Activated naive CD8-positive, alpha-beta T cell (primary cell): ENCODE data around the gene AHRR.

Experiments
- H3K27ac Mint-ChIP-seq: one replicate; pipeline ENCODE4 v1.8.0; 2021; ENCODE audit warnings: mixed read lengths
- H3K27me3 Mint-ChIP-seq: one replicate; pipeline ENCODE4 v1.8.0; 2021; ENCODE audit warnings: mixed read lengths
- H3K36me3 Mint-ChIP-seq: one replicate; pipeline ENCODE4 v1.8.0; 2021; ENCODE audit warnings: mixed read lengths
- H3K4me1 Mint-ChIP-seq: one replicate; pipeline ENCODE4 v1.8.0; 2021; ENCODE audit warnings: low read depth, mixed read lengths
- H3K4me3 Mint-ChIP-seq: one replicate; pipeline ENCODE4 v1.8.0; 2021; ENCODE audit warnings: mild to moderate bottlenecking, mixed read lengths
- H3K9me3 Mint-ChIP-seq: one replicate; pipeline ENCODE4 v1.8.0; 2021; ENCODE audit warnings: low read depth, mixed read lengths

AHRR gene

DNA sequence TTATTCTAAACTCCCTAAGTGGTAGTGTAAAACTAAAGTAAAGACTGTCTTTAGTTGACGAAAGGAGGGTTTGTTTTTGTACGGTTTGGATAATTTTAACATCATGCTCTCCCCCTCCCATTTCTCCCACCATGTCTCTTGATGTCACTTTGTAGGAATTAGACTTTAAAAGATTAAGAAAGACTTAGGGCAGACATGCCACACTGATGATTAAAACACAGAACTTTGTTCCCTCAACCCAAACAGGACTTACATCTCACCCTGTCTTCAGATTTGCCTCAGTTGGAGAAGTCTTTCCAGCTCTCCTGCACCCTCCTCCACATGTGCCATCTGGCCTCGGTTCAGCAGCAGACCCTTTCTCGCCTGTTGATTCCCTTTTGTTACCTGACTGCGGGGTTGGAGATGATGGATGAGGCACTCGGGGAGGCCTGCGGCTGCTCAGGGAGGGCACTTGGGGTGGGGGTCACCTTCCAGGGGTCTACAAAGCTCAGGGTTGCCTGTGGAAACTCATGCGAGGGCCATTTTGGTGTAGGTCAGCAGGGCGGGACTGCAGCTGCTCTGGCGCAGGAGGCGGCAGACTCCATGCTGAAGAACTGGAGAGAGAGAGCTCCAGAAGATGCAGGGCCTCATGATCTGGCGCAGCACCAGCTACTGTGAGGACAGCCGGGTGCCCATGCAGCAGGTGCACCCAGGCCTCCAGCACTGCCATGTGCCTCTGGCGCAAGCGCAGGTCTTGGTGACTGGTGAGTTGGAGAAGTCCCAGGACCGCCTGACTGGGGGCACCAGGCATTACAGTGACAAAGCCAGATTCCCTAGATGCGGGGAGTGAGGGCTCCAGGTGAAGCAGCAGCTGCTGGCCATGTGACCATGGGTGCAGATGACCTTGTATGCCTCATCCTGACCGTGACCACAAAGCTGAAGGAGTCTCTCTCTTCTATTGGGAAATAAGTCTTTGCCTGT is 96.9 kb downstream of the AHRR start:
- H3K27me3 Mint-ChIP-seq, result no peaks in the 10 kb centered on the region
- peak overlapping the region; percentile 16 for H3K27ac Mint-ChIP-seq
- no peak overlapping the region for H3K4me3 Mint-ChIP-seq
- peaks cover 2% of the 10 kb centered on the region for H3K36me3 Mint-ChIP-seq
- peaks cover 9% of the 10 kb centered on the region for H3K4me1 Mint-ChIP-seq
- no peaks in the 10 kb centered on the region for H3K9me3 Mint-ChIP-seq

- H3K36me3 Mint-ChIP-seq, result peaks cover 4% of the 10 kb centered on the region
- H3K4me1 Mint-ChIP-seq, result peaks cover 10% of the 10 kb centered on the region
- no peak overlapping the region for H3K27ac Mint-ChIP-seq
- no peaks in the 10 kb centered on the region for H3K27me3 Mint-ChIP-seq
- no peaks in the 10 kb centered on the region for H3K9me3 Mint-ChIP-seq
- H3K4me3 Mint-ChIP-seq, result no peak overlapping the region
Measured at GRCh38 chr5:419970-420369, 98.5 kb downstream of the AHRR start.

DNA sequence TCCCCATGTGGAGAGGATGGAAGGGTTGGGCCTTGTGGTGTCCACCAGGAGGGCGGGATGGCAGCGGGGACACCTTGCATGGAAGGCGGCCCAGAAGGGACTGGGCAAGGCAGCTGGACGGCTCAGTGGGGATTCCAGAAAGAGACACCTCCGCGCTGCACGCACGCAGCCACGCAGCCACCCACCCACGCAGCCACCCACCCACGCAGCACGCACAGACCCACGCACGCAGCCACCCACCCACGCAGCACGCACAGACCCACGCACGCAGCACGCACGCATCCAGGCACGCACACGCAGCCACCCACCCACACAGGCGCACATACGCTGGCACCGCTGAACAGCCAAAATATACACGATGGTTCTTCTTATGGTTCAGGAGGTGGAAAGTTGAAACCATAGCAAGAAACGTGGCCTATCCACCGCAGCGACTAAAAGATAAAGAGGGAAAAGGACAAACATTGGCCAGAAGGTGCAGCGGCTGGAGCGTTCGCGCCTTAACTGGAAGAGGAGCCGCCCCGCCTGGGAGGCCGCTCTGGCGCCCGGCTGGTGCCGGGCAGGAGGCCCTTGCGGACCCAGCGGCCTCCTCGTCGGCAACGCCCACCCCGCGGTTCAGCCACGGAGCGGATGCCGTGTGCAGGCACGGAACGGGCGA is 99.2 kb downstream of the AHRR start:
- no peak overlapping the region for H3K4me3 Mint-ChIP-seq
- peaks cover 4% of the 10 kb centered on the region for H3K36me3 Mint-ChIP-seq
- H3K27me3 Mint-ChIP-seq, result no peaks in the 10 kb centered on the region

DNA sequence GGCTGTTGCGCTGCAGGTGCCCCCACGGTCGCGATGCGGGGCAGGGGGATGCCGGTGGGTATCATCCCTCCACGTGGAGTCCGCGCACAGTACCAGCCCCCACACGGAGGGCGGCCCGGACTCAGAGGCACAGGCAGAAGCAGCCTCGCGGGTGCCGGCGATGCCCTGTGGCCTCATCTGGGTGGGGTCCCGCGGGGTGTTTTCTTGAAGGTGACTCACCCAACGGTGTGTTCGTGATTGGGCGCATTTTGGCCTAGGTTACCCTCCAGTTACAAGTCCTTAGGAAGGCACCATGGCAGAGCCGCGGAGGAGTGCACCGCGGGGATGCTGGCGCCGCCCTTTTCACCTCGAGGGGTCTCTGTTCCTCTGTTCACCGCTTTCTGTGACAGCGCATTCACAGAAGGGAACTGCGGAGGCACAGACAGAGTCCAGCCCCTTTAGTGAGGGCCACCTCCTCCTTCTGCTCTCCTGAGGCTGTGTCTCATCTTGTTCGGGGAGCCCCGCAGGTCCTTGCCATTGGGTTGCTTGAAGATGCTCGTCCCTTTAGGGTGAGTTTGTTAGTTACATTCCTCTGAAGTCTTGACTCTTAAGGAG is 99.9 kb downstream of the AHRR start:
- Mint-ChIP-seq H3K4me1 (peaks cover 12% of the 10 kb centered on the region), H3K4me3 (no peak overlapping the region), H3K27ac (no peak overlapping the region), H3K27me3 (no peaks in the 10 kb centered on the region), H3K9me3 (no peaks in the 10 kb centered on the region), H3K36me3 (peaks cover 4% of the 10 kb centered on the region)

More for the DNA sequence above, 99.2 kb downstream of the AHRR start:
- peaks cover 12% of the 10 kb centered on the region for H3K4me1 Mint-ChIP-seq
- no peaks in the 10 kb centered on the region for H3K9me3 Mint-ChIP-seq
- H3K27ac Mint-ChIP-seq, result no peak overlapping the region

GRCh38 chr5:421901-422300 is 100.4 kb downstream of the AHRR start:
- no peak overlapping the region for H3K27ac Mint-ChIP-seq
- H3K4me3 Mint-ChIP-seq, result no peak overlapping the region
- no peaks in the 10 kb centered on the region for H3K9me3 Mint-ChIP-seq
- H3K27me3 Mint-ChIP-seq, result no peaks in the 10 kb centered on the region
- peaks cover 12% of the 10 kb centered on the region for H3K4me1 Mint-ChIP-seq
- H3K36me3 Mint-ChIP-seq, result peaks cover 4% of the 10 kb centered on the region

DNA sequence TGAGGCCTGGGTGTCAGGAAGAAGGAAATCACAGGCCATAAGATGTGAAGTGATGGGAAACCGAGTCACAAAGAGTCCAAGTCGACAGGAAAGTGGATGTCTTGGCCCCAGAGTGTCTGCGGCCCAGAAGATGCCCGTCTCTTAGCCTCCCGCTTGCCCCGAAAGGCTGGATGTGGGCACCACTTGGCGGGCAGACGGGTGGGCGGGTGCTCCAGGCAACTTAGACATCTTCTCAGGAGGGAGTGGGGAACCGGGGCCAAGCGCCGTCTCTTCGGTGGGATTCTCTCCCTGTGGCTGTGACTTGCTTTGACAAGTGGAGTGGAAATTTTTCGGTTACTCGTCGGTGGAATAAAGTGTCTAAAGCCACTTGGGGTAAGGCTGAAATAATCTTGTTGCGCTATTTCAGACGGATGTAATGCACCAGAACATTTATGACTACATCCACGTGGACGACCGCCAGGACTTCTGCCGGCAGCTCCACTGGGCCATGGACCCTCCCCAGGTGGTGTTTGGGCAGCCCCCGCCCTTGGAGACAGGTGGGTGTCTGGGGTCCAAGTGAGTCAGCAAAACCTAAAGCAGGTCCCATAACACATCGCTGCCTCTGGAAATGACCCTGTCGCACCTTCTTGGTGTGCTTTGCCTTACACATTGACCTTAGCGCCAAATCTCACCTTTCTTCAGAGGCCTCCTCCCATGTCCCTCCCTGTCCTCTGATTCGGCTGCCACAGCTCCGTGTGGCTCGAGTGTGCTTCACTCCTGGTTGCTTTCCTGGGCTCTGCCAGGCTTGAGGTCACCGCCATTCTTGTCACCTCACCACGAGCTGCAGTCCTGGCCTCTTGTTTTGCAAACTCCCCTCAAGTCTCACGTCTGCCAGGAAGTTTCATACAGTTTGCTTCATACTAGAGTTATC is 101.1 kb downstream of the AHRR start:
- Mint-ChIP-seq H3K27me3 (no peaks in the 10 kb centered on the region), H3K9me3 (no peaks in the 10 kb centered on the region), H3K27ac (peak overlapping the region; percentile 68), H3K4me1 (peaks cover 12% of the 10 kb centered on the region), H3K4me3 (no peak overlapping the region), H3K36me3 (peaks cover 4% of the 10 kb centered on the region)

GRCh38 chr5:423233-423565 is 101.7 kb downstream of the AHRR start:
- Mint-ChIP-seq H3K4me3 (no peak overlapping the region), H3K9me3 (no peaks in the 10 kb centered on the region), H3K4me1 (peaks cover 12% of the 10 kb centered on the region), H3K27ac (peak overlapping the region; percentile 68), H3K36me3 (peaks cover 6% of the 10 kb centered on the region), H3K27me3 (no peaks in the 10 kb centered on the region)

GRCh38 chr5:423626-424261 is 102.2 kb downstream of the AHRR start:
- no peaks in the 10 kb centered on the region for H3K9me3 Mint-ChIP-seq
- peaks cover 6% of the 10 kb centered on the region for H3K36me3 Mint-ChIP-seq
- no peaks in the 10 kb centered on the region for H3K27me3 Mint-ChIP-seq
- peaks cover 12% of the 10 kb centered on the region for H3K4me1 Mint-ChIP-seq
- H3K4me3 Mint-ChIP-seq, result no peak overlapping the region
- peak overlapping the region; percentile 68 for H3K27ac Mint-ChIP-seq

- H3K27ac Mint-ChIP-seq, result no peak overlapping the region
- no peak overlapping the region for H3K4me3 Mint-ChIP-seq
- H3K4me1 Mint-ChIP-seq, result peaks cover 12% of the 10 kb centered on the region
- no peaks in the 10 kb centered on the region for H3K27me3 Mint-ChIP-seq
- peaks cover 9% of the 10 kb centered on the region for H3K36me3 Mint-ChIP-seq
- H3K9me3 Mint-ChIP-seq, result no peaks in the 10 kb centered on the region
Measured at GRCh38 chr5:424301-425110, 103.0 kb downstream of the AHRR start.

- Mint-ChIP-seq H3K4me1 (peaks cover 13% of the 10 kb centered on the region), H3K4me3 (no peak overlapping the region), H3K27ac (no peak overlapping the region)
Measured at GRCh38 chr5:425714-426113, 104.2 kb downstream of the AHRR start.

GRCh38 chr5:426392-426976 is 105.0 kb downstream of the AHRR start:
- Mint-ChIP-seq H3K27me3 (no peaks in the 10 kb centered on the region), H3K4me1 (peaks cover 13% of the 10 kb centered on the region), H3K36me3 (peaks cover 12% of the 10 kb centered on the region), H3K27ac (no peak overlapping the region), H3K9me3 (no peaks in the 10 kb centered on the region), H3K4me3 (no peak overlapping the region)

More at GRCh38 chr5:425714-426113, 104.2 kb downstream of the AHRR start:
- Mint-ChIP-seq H3K27me3 (no peaks in the 10 kb centered on the region), H3K36me3 (peaks cover 12% of the 10 kb centered on the region), H3K9me3 (no peaks in the 10 kb centered on the region)

- Mint-ChIP-seq H3K27ac (no peak overlapping the region), H3K36me3 (peaks cover 12% of the 10 kb centered on the region), H3K27me3 (no peaks in the 10 kb centered on the region), H3K4me1 (peaks cover 15% of the 10 kb centered on the region), H3K9me3 (no peaks in the 10 kb centered on the region), H3K4me3 (no peak overlapping the region)
Measured at GRCh38 chr5:427415-428087, 106.0 kb downstream of the AHRR start.

DNA sequence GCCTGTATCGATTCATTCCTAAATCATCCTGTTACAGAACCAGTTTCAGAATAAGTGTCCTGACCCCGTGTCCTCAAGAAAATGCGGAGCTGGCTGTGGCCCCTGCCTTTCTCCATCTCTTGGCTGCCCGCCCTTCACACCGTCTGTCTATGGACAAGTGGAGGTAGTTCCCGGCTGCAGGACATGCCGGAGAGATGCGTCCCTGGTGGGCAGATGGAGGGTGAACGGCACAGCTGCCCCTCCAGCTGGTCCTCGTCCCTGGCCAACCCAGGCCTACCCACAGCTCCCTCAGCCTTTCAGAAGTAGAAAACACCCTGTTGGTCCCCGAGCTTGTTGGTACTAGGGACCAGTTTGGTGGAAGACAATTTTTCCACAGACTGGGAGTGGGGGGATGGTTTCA is 106.7 kb downstream of the AHRR start:
- Mint-ChIP-seq H3K36me3 (peaks cover 12% of the 10 kb centered on the region), H3K4me3 (no peak overlapping the region), H3K4me1 (peaks cover 9% of the 10 kb centered on the region), H3K27me3 (no peaks in the 10 kb centered on the region), H3K27ac (no peak overlapping the region), H3K9me3 (no peaks in the 10 kb centered on the region)
